HEK293 (cell line): Measurements from ENCODE around the gene PLEKHA8.

Source experiments
- CTCF ChIA-PET: fragments of 350-600 bp; formaldehyde crosslinking; extraction: SDS; loops from one replicate; lab custom pipeline; 2021; ENCODE audit warnings: antibody characterized with exemption; lab: Yijun Ruan, JAX
- POLR2A ChIA-PET: fragments of 300-600 bp; formaldehyde crosslinking; extraction: SDS; loops from one replicate; lab custom pipeline; 2020; ENCODE audit warnings: antibody characterized with exemption, inconsistent platforms; lab: Yijun Ruan, JAX
- H3K27ac ChIP-seq: fragments of 200-500 bp; sonication (Bioruptor generic); 2 replicates; pipeline ENCODE4 v1.5.1; 2014; ENCODE audit warnings: low read depth, low read length, control low read depth, inconsistent platforms; ENCODE audit errors: extremely low read depth
- H3K36me3 ChIP-seq, 2 experiments: fragments of 200-500 bp in 1 of 2; sonication (Bioruptor generic) in 1 of 2; 1 replicate in 1 of 2; 2 replicates in 1 of 2; pipeline ENCODE4 v1.5.1; 2014 to 2017; ENCODE audit warnings: inconsistent platforms in 2 of 2, low read length in 2 of 2; ENCODE audit not compliant: control insufficient read depth in 2 of 2, insufficient read depth in 1 of 2
- H3K4me1 ChIP-seq: fragments of 200-500 bp; sonication (Bioruptor generic); 2 replicates; pipeline ENCODE4 v1.5.1; 2014; ENCODE audit warnings: mild to moderate bottlenecking, low read length, inconsistent platforms; ENCODE audit not compliant: control insufficient read depth, insufficient read depth
- H3K4me3 ChIP-seq: 2 replicates; pipeline ENCODE4 v1.5.1; 2011; ENCODE audit warnings: low read depth, mild to moderate bottlenecking, control low read depth, low read length, moderate library complexity
- H3K9me3 ChIP-seq: fragments of 200-500 bp; sonication (Bioruptor generic); 2 replicates; pipeline ENCODE4 v1.5.1; 2014; ENCODE audit warnings: low read depth, low read length, inconsistent platforms; ENCODE audit not compliant: control insufficient read depth, insufficient read depth
- ATF2 ChIP-seq: fragments of 450-650 bp; formaldehyde crosslinking; IDR thresholded peaks from 2 replicates; pipeline ENCODE4 v1.5.1; 2016; ENCODE audit warnings: missing biosample characterization, missing genetic modification characterization, low read depth
- OSR2 ChIP-seq: fragments of 450-650 bp; formaldehyde crosslinking; IDR thresholded peaks from 2 replicates; pipeline ENCODE4 v1.5.1; 2016; ENCODE audit warnings: missing biosample characterization, missing genetic modification characterization
- ZBTB11 ChIP-seq: fragments of 450-650 bp; formaldehyde crosslinking; conservative IDR thresholded peaks from 2 replicates; pipeline ENCODE4 v1.5.1; 2016; ENCODE audit warnings: low read depth, missing biosample characterization, missing genetic modification characterization
- ZNF19 ChIP-seq: fragments of 450-650 bp; formaldehyde crosslinking; IDR thresholded peaks from 2 replicates; pipeline ENCODE4; 2016; ENCODE audit warnings: missing biosample characterization, missing genetic modification characterization, low read depth
- ZNF24 ChIP-seq: fragments of 450-650 bp; formaldehyde crosslinking; IDR thresholded peaks from 2 replicates; pipeline ENCODE4 v1.5.1; 2016; ENCODE audit warnings: missing biosample characterization, missing genetic modification characterization
- ZNF549 ChIP-seq: fragments of 450-650 bp; IDR thresholded peaks from 2 replicates; pipeline ENCODE4 v1.5.1; 2018; ENCODE audit warnings: missing biosample characterization, missing genetic modification characterization, mild to moderate bottlenecking, inconsistent platforms, moderate library complexity
- ZSCAN16 ChIP-seq: fragments of 450-650 bp; formaldehyde crosslinking; IDR thresholded peaks from 2 replicates; pipeline ENCODE4 v1.5.1; 2016; ENCODE audit warnings: missing biosample characterization, missing genetic modification characterization
- TF ChIP-seq, protein P1 (sequence below): fragments of 450-650 bp; formaldehyde crosslinking; IDR thresholded peaks from 2 replicates; pipeline ENCODE4 v1.5.1; 2016; ENCODE audit warnings: missing biosample characterization, missing genetic modification characterization, borderline replicate concordance
- TF ChIP-seq, protein P2 (sequence below): fragments of 450-650 bp; formaldehyde crosslinking; IDR thresholded peaks from 2 replicates; pipeline ENCODE4 v1.5.1; 2017; ENCODE audit warnings: missing biosample characterization, missing genetic modification characterization
- TF ChIP-seq, protein P3 (sequence below): sonication (generic); formaldehyde crosslinking; IDR thresholded peaks from 2 replicates; pipeline ENCODE4 v1.8.1; 2022; ENCODE audit warnings: mild to moderate bottlenecking, moderate library complexity, missing genetic modification reagents
- TF ChIP-seq, protein P4 (sequence below): fragments of 450-650 bp; formaldehyde crosslinking; IDR thresholded peaks from 2 replicates; pipeline ENCODE4 v1.5.0; 2017; ENCODE audit warnings: missing biosample characterization, missing genetic modification characterization, borderline replicate concordance

Gene PLEKHA8

DNA sequence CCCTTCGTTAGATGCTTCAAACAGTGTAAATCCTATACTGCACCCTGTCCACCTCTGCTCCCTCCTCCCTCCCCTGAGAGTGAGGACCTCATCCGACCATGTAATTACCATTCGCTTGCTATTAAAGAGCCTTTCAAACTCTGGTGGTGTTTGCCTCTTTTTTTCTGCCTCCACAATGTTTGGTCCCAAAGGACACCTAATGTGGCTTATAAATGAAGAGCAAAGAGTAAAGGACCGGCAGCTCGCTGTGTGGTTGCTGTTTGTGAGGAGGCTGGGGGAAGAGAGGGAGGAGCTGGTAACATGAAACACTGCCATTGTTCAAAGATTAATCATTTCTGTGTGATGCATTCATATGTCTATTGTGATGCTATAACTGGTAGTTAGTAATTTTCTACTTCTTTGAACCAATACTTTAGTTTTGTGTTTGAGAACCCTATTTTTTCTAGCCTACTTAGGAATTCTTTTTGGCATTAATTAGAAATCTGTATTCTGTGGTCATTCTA is 134.5 kb downstream of the PLEKHA8 start (continued):
- TF ChIP-seq ZNF19 (no peak), ATF2 (tag by site-specific recombination) (no peak), ZNF549 (tag by site-specific recombination) (no peak), ZNF24 (tag by site-specific recombination) (no peak), OSR2 (no peak)
- TF ChIP-seq, protein P1, sequence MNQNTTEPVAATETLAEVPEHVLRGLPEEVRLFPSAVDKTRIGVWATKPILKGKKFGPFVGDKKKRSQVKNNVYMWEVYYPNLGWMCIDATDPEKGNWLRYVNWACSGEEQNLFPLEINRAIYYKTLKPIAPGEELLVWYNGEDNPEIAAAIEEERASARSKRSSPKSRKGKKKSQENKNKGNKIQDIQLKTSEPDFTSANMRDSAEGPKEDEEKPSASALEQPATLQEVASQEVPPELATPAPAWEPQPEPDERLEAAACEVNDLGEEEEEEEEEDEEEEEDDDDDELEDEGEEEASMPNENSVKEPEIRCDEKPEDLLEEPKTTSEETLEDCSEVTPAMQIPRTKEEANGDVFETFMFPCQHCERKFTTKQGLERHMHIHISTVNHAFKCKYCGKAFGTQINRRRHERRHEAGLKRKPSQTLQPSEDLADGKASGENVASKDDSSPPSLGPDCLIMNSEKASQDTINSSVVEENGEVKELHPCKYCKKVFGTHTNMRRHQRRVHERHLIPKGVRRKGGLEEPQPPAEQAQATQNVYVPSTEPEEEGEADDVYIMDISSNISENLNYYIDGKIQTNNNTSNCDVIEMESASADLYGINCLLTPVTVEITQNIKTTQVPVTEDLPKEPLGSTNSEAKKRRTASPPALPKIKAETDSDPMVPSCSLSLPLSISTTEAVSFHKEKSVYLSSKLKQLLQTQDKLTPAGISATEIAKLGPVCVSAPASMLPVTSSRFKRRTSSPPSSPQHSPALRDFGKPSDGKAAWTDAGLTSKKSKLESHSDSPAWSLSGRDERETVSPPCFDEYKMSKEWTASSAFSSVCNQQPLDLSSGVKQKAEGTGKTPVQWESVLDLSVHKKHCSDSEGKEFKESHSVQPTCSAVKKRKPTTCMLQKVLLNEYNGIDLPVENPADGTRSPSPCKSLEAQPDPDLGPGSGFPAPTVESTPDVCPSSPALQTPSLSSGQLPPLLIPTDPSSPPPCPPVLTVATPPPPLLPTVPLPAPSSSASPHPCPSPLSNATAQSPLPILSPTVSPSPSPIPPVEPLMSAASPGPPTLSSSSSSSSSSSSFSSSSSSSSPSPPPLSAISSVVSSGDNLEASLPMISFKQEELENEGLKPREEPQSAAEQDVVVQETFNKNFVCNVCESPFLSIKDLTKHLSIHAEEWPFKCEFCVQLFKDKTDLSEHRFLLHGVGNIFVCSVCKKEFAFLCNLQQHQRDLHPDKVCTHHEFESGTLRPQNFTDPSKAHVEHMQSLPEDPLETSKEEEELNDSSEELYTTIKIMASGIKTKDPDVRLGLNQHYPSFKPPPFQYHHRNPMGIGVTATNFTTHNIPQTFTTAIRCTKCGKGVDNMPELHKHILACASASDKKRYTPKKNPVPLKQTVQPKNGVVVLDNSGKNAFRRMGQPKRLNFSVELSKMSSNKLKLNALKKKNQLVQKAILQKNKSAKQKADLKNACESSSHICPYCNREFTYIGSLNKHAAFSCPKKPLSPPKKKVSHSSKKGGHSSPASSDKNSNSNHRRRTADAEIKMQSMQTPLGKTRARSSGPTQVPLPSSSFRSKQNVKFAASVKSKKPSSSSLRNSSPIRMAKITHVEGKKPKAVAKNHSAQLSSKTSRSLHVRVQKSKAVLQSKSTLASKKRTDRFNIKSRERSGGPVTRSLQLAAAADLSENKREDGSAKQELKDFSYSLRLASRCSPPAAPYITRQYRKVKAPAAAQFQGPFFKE (tag by site-specific recombination), result no peak
- TF ChIP-seq, protein P2, sequence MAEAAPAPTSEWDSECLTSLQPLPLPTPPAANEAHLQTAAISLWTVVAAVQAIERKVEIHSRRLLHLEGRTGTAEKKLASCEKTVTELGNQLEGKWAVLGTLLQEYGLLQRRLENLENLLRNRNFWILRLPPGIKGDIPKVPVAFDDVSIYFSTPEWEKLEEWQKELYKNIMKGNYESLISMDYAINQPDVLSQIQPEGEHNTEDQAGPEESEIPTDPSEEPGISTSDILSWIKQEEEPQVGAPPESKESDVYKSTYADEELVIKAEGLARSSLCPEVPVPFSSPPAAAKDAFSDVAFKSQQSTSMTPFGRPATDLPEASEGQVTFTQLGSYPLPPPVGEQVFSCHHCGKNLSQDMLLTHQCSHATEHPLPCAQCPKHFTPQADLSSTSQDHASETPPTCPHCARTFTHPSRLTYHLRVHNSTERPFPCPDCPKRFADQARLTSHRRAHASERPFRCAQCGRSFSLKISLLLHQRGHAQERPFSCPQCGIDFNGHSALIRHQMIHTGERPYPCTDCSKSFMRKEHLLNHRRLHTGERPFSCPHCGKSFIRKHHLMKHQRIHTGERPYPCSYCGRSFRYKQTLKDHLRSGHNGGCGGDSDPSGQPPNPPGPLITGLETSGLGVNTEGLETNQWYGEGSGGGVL (tag by site-specific recombination), result no peak

DNA sequence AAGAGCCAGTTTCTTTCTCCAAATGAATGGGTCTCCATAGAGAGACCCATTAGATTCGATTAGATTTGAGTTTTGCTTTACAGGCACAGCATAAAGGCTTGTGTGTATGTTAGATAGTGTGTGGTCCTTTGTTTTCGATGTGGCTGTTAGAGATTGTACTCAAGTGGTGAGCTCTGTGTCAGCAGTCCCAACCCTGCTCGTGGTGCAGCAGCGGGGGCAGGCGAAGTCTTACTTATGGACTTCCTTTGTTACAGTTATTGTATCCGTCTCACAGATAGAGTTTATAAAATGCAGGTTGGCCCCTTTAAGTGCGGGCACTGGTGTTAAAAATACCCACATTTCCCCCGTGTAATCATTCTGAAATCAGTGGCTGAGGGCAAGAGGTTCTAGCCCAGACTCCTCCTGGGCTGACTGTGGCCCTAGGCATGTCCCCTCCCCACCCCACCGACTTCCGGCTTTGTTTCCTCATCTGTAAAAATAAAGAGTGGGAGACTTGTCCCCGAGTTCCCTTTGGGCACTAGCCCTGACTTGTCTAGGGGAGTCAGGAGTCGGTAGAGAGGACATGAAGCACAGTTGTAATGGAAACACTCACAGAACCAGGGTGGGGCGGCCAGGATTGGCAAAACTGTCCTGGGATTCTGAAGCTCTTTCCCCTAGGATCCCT is 135.2 kb downstream of the PLEKHA8 start:
- CTCF ChIA-PET, result interaction anchor here (0.6 to 3.3 kb wide), 5 partner anchors 19 to 400 kb away, joined by 3 to 13 read pairs (median 7); no protein-coding TSS in a partner anchor
- H3K27ac ChIP-seq, result no peak overlapping the region; the same call in 1 of the 2 replicates

More for the DNA sequence above, 135.2 kb downstream of the PLEKHA8 start:
- H3K4me1 ChIP-seq, result peaks cover 17% of the 10 kb centered on the region
- no peaks in the 10 kb centered on the region for H3K36me3 ChIP-seq
- POLR2A ChIA-PET, result no interaction called here
- TF ChIP-seq, protein P3, sequence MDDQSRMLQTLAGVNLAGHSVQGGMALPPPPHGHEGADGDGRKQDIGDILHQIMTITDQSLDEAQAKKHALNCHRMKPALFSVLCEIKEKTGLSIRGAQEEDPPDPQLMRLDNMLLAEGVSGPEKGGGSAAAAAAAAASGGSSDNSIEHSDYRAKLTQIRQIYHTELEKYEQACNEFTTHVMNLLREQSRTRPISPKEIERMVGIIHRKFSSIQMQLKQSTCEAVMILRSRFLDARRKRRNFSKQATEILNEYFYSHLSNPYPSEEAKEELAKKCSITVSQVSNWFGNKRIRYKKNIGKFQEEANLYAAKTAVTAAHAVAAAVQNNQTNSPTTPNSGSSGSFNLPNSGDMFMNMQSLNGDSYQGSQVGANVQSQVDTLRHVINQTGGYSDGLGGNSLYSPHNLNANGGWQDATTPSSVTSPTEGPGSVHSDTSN (CRISPR knock-in tag), result no peak
- TF ChIP-seq, protein P4, sequence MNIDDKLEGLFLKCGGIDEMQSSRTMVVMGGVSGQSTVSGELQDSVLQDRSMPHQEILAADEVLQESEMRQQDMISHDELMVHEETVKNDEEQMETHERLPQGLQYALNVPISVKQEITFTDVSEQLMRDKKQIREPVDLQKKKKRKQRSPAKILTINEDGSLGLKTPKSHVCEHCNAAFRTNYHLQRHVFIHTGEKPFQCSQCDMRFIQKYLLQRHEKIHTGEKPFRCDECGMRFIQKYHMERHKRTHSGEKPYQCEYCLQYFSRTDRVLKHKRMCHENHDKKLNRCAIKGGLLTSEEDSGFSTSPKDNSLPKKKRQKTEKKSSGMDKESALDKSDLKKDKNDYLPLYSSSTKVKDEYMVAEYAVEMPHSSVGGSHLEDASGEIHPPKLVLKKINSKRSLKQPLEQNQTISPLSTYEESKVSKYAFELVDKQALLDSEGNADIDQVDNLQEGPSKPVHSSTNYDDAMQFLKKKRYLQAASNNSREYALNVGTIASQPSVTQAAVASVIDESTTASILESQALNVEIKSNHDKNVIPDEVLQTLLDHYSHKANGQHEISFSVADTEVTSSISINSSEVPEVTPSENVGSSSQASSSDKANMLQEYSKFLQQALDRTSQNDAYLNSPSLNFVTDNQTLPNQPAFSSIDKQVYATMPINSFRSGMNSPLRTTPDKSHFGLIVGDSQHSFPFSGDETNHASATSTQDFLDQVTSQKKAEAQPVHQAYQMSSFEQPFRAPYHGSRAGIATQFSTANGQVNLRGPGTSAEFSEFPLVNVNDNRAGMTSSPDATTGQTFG (tag by site-specific recombination), result no peak
- TF ChIP-seq ZBTB11 (tag by site-specific recombination) (no peak), ZSCAN16 (tag by site-specific recombination) (no peak)
- TF ChIP-seq, all 188 proteins: peak for 0
- no peak overlapping the region for H3K4me3 ChIP-seq
- no peaks in the 10 kb centered on the region for H3K9me3 ChIP-seq
